ENCODE data around the gene SPAAR.
A peak's percentile ranks its signal among the peaks of the same experiment; 100 is the strongest.
"Not testable (repeated sequence)": the region's sequence is repeated elsewhere in the genome, so short reads cannot be mapped to it uniquely, and the experiment has no call there.

Gene SPAAR

GRCh38 chr9:35923927-35924763 lies 14.9 kb downstream of the SPAAR start:
- DNase-seq = no peak

GRCh38 chr9:35928591-35929452 lies 19.5 kb downstream of the SPAAR start:
- DNase-seq = no peak

GRCh38 chr9:35929453-35929718 lies 20.1 kb downstream of the SPAAR start:
- no peak for DNase-seq

DNA sequence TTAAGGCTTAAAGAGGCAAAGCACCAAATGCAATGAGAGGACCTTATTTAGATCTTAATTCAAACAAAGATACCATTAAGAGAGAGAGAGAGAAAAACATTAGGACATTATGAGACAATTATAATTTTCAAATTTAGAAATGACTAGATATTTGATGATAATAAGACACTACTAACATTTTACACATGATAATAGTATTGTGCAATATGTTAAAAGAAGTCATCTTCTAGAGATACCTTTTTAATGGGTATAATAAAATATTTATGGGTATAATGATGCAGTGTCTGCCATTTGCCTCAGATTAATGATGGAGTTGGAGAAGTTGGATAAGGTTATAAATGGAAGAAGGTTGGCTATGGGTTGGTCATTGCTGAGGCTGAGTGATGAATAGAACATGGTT lies 21.2 kb downstream of the SPAAR start:
- no peak for DNase-seq

DNA sequence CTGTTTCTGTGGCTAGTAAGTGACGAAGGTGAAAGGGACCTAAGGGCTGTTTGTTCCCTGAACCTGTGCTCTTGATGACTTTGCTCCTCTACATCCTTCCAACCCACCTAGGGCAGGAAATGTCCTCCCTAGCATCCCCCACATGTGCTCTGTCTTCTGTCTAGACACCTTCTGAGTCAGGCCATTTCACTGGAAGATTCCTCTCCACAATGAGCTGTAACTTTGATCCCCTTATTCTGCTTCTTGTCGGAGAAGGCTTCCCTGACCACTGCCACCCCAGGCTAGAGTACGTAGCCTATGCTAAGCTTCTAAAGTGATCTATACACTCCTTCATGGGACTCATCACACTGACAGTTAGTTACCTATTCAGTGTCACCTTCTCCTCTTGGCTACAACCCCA lies 21.7 kb downstream of the SPAAR start:
- DNase-seq = no peak

DNA sequence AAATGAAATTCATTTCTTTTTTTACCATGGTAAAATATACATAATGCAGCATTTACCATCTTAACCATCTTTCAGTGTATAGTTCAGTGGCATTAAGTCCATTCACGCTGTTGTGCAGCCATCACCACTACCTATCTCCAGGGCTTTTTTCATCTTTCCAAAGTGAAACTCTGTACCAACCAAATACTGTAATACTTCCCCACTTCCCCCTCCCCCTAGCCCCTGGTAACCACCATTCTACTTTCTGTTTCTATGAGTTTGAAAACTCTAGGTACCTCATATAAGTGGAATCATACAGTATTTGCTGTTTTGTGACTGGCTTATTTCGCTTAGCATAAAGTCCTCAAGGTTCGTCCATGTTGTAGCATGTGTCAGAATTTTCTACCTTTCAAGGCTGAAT lies 23.4 kb downstream of the SPAAR start:
- DNase-seq = no peak

- no peak for DNase-seq
These were observed 24.3 kb downstream of the SPAAR start for GRCh38 chr9:35933550-35934067.

GRCh38 chr9:35934069-35934468 lies 24.8 kb downstream of the SPAAR start:
- DNase-seq = not testable (repeated sequence)

- DNase-seq = no peak
These were observed 26.0 kb downstream of the SPAAR start for GRCh38 chr9:35935261-35935660.

DNA sequence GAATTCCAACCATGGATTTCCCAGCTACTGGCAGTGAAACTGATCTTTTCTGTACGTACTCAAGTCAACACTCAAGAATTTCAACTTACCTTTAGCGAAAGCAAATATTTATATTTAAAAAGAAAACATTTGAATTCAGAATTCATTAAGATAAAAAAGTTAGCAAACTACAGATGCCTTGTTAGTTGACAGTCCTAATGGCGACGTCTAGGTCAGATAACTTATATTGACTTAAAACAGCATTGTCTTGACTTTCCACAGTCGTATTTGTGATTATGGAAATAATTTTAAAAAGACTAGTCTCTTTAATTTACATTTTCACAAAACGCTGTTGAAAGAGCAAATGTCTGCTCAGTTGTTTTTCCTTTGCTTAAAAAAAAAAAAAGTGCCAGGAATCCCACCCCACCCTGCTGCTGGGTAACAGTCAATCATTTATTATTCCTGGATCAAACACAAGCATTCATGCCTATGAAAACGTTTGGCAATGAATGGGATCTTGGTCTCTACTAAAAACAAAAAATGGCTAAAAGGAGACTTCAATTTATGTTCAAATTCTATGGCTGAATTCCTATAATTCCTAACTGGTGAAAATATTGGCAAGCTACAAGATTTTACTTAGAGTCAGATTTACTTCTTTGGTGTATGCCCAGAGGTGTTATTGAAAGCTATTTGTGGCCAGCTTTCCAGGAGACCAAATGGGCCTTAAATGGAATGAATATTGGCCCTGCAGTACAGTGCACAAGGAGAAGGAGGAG lies 26.6 kb downstream of the SPAAR start:
- no peak for DNase-seq

DNA sequence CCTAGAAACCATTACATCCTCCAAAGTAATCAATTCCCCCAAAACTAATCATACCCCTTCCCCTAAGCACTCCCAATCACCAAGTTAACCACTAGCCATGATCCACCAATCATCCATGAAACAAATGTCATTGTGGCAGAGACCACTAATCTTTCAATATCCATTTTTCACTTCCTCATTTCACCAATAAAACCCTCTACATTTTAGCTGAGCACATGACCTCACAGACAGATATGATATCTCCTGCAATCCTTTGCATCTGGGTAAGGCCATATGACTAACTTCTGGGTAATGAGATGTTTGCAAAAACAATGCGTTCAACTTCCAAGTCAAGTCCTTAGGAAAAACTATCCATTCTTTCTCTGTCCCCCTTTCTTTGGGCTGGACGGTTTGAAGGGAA lies 27.9 kb downstream of the SPAAR start:
- DNase-seq = no peak

- DNase-seq = no peak
These were observed 29.4 kb downstream of the SPAAR start for GRCh38 chr9:35938474-35939356.

- DNase-seq = no peak
These were observed 30.5 kb downstream of the SPAAR start for GRCh38 chr9:35939679-35940250.

DNA sequence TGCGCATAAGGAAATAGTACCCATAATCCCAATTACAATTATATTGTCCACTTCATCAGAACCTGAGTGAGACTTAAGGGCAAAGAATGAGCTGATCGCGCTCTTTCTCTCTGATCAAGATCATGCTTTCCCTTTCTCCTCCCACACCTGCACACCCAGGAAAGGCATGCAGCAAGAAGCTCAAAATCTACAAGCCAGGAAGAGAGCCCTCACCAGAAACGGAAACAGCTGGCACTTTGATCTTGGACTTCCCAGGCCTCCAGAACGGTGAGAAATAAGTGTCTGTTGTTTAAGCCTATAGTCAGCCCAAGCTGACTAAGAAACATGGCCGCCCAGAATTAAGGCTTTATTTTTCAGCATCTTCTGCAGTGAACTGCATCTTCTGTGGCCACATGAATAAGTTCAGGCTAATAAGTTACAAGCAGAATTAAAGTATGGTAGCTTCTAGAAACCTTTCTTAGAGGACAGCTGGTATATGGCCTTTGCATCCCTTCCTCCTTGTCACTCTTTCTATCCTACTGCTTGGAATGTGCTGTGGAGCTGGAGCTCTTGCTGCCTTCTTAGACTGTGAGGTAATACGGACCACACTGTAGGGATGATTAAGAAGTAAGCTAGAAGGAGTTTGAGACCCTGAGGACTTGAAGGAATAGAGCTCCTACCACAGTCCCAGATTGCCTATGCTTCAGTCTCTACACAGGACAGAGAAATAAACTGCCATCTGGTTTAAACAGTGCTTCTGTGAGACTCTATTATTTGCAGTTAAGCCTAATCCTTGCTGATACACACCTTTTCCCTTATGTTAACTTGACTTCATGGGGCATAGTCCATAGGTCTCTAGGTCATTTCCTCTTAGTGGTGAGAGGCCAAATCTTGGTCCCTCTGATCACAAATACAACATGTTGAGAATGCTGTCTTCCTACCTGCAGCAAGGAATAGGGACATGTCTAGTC lies 31.4 kb downstream of the SPAAR start:
- peak; percentile 23 for DNase-seq

DNA sequence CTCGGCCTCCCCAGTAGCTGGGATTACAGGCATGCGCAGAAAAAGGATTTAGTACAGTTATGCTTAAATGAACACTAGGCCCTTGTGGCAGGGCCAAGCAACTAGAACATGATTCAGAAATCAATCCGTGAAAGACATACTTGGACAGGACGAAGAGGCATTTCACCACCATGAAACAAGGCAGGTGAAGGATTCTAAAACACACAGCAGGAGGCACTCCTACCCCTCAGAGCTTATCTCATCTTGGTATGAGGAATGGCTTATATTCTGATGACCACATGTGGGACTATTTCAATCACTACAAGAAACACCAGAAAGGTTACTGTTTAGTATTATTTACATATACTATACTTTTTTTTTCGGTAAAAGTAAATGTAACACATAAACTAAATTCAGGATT lies 33.0 kb downstream of the SPAAR start:
- DNase-seq = no peak

GRCh38 chr9:35944173-35944572 lies 34.9 kb downstream of the SPAAR start:
- no peak for DNase-seq

- DNase-seq = no peak
These were observed 35.6 kb downstream of the SPAAR start for GRCh38 chr9:35944841-35945240.

DNA sequence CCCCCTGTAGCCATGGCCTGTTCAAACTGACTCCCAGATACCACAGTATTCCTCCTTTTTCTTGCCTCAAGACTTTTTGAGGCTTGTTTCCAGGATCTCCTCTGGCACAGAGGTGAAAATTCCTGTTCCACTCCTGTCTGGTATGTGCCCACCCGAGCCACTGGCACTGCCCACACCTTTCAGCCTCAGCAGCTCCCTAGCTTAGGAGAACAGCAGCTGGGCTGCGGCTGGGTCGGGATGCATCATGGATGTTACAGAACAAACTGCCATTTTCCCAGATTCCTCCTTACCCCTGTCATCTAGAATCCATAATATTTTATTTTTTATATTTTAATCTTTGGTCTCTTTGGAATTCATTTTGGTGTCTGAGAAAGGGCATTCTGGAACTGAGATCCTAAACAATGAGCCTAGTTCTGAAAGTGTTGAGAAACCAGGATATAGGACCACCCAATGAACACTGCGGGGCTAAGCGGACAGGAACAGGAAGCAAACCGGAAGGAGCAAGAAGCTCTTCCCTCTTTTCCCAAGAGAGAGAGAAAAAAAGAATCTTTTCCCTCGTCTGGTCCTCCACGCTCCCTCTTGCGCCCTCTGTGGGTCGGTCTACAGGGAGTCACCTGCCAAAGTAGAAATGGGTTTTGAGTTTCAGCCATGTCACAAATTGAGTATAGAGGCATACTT lies 36.2 kb downstream of the SPAAR start:
- peak; percentile 51 for DNase-seq

GRCh38 chr9:35948451-35948850 lies 39.2 kb downstream of the SPAAR start:
- DNase-seq = no peak

GRCh38 chr9:35948901-35949318 lies 39.6 kb downstream of the SPAAR start:
- DNase-seq = no peak
